GM18868 (cell line): ENCODE results near the gene HNRNPA2B1.
"Not testable (repeated sequence)": the region's sequence is repeated elsewhere in the genome, so short reads cannot be mapped to it uniquely, and the experiment has no call there.

Experiments
- ATAC-seq: cut with Tn5 transposase; IDR thresholded peaks from one replicate; pipeline ENCODE4 v1.9.1; 2021; ENCODE audit warnings: mild to moderate bottlenecking, moderate library complexity; ENCODE audit not compliant: unreplicated experiment

HNRNPA2B1 gene

DNA sequence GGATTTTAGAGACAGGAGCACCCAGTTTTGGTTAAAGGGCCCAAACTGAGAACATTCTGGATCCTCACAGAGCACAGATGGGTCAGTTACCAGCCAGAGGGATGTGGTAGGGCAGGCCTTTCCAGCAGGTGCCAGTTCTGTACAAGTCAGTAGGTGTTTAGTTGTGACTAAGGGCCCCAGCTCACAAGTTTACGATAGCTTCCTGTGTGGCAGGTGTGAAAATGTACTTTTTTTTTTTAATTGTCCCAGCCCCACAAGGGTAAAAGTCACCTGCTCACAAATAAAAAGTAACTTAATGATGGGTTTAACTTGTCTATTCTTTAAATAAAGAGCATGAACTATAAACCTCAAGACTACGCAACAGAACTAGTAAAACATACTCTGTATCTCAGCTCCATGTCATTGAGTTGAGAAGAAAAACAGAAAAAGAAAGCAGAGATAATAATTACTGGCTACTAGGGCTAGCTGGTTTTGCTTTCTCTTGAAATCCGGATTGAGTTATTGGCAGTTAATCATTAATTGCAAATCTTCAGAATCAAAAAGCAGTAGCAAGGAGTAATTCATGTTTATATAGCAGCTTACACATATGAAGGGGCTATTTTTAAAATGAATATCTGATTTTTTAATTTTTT, 33.1 kb downstream of the HNRNPA2B1 start:
- ATAC-seq, result peak; percentile 63

DNA sequence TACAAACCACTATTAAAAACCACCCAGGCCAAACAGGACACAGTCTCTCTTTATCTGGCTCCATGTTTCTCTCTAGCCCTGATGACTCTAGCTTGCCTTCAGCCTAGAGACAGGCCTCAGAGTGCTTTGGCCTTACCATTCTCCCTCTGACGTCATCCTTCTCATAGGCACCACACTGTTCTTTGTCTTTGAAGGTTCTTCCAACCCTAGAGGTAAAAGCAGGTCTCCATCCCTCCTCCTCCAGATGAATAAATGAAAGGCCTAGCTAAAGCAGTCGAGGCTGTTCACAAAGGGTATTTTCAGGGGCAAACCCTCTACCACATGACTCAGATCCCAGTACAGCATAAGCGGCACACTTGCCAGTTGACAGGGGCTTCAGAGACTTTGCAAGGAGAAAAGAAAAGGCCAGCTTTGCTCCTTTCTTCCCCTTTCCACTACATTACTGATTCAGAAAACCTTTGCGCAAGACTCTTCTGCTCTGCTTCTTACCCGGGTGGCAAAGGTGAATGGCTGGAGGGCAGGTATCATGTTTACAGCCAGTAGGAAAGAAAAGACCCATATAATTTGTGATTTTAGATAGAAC, 33.8 kb downstream of the HNRNPA2B1 start:
- ATAC-seq, result peak; percentile 76

GRCh38 chr7:26165950-26166683, 34.4 kb downstream of the HNRNPA2B1 start:
- no peak for ATAC-seq

DNA sequence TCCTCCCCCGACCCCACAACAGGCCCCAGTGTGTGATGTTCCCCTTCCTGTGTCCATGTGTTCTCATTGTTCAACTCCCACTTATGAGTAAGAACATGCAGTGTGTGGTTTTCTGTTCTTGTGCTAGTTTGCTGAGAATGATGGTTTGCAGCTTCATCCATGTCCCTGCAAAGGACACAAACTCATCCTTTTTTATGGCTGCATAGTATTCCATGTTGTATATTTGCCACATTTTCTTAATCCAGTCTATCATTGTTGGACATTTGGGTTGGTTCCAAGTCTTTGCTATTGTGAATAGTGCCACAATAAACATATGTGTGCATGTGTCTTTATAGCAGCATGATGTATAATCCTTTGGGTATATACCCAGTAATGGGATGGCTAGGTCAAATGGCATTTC, 36.7 kb downstream of the HNRNPA2B1 start:
- ATAC-seq, result not testable (repeated sequence)

- ATAC-seq, result no peak
Observed at GRCh38 chr7:26162431-26162830, 38.1 kb downstream of the HNRNPA2B1 start.

- ATAC-seq, result no peak
Observed at GRCh38 chr7:26160896-26161295, 39.6 kb downstream of the HNRNPA2B1 start.

- no peak for ATAC-seq
Observed at GRCh38 chr7:26159243-26159642, 41.3 kb downstream of the HNRNPA2B1 start.

GRCh38 chr7:26157520-26158105, 42.9 kb downstream of the HNRNPA2B1 start:
- ATAC-seq, result no peak

GRCh38 chr7:26156451-26157420, 43.8 kb downstream of the HNRNPA2B1 start:
- peak; percentile 44 for ATAC-seq

- ATAC-seq, result no peak
Observed at GRCh38 chr7:26155531-26156375, 44.8 kb downstream of the HNRNPA2B1 start.

DNA sequence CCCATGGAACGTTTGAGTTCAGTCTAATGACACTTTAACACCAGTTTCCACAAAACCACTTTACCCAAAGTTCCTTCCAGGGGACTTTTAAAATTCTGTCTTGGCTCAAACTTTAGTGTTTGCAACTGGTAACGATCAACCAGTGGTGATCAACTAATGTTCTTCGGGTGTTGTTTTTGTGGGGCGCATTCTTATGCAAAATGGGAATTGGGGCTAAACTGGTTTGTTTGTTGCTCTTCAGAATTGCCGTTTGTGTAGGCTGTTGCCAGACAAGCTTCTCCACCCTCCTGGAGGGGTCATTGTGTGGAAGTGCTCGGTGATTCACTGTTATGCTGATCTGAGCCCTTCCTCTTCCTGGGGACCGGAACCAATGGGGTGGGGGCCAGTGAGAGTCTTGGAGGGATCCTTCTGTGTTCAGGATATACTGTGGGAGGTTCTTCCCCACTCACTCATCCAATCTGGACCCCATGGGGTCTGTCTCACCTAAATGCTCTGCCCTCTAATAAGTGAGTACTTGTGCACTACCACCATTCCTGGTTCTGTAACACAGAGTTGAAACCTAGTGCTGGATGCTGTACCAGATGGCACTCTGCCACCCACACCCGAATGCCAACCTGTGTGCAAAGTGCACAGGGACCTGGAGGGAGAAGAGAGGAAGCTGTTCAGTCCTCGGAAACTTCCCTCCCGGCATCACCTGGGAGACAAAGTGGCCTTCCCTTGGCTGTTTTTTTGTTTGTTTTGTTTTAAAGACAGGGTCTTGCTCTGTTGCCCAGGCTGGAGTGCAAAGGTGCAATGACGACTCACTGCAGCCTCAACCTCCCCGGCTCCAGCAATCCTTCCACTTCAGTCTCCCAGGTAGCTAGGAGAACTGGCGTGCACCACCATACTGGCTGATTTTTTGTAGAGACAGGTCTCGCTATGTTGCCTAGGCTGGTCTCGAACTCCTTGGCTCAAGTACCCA, 46.4 kb downstream of the HNRNPA2B1 start:
- ATAC-seq, result no peak

- no peak for ATAC-seq
Observed at GRCh38 chr7:26153241-26153822, 47.2 kb downstream of the HNRNPA2B1 start.

GRCh38 chr7:26152782-26153240, 47.7 kb downstream of the HNRNPA2B1 start:
- peak; percentile 18 for ATAC-seq

- peak; percentile 72 for ATAC-seq
Observed at GRCh38 chr7:26151953-26152781, 48.4 kb downstream of the HNRNPA2B1 start, which contains the start of gene NFE2L3. NFE2L3 (plus strand) TSS chr7:26152198; CDS start chr7:26152499, 301 bp downstream.

DNA sequence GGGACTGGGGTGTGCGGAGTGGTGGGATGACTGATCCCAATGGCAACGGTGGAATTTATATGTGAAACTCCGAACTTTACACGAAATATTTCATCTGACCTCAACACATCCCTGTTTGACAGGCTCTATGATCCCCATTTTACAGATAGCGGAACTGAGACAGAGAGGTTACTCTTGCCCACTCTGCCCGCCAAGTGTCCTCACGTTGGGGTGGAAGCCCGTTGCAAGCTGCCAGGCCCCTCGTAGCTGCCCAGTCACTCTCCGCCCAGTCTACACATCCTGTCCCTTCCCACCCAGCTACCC, 48.9 kb downstream of the HNRNPA2B1 start:
- no peak for ATAC-seq

DNA sequence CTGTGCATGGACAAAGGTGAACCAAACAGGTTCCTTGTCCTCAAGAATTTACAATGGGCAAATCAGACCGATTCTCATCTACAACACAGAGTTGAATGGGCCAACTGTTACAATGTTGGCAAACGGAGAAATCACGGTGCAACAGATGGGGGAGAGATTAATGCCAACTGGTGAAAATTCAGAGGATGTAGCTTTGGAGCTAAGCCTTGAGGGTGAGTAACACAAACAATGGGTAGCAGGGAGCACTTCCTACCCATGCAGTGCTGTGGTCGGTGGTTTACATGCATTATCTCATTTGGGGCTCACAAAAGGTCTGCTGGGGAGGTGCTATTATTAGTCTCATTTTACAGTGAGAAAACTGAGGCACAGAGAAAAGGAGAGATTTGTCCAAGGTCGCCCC, 49.5 kb downstream of the HNRNPA2B1 start:
- ATAC-seq, result no peak

- ATAC-seq, result no peak
Observed at GRCh38 chr7:26149391-26149977, 51.1 kb downstream of the HNRNPA2B1 start.
